Esophagus squamous epithelium (tissue), 5 donors: ENCODE results near the gene TSEN54. TPM values are rescaled to one million over a fixed set of nuclear protein-coding genes. Genes with fewer than 3 reads are reported as not detected.

ENCODE experiments used
- DNase-seq: peaks from one replicate; lab custom pipeline; 2025; lab: John Stamatoyannopoulos, UW
- H3K27ac ChIP-seq, 4 donors: fragments of 200-600 bp; sonication (generic); one replicate each; pipeline ENCODE4 v1.5.1; 2016 to 2019; ENCODE audit warnings: mild to moderate bottlenecking in 1 of 4
- H3K27me3 ChIP-seq, 4 donors: fragments of 200-600 bp; sonication (generic); 1 replicate in 3 of 4; 2 replicates in 1 of 4; pipeline versions ENCODE4 v1.5.1 to v1.6.0; 2017 to 2021; ENCODE audit warnings: antibody characterized with exemption in 1 of 4
- H3K36me3 ChIP-seq, 3 donors: fragments of 200-600 bp; sonication (generic); one replicate each; pipeline ENCODE4 v1.5.1; 2016 to 2019
- H3K4me1 ChIP-seq, 3 donors: fragments of 200-600 bp; sonication (generic); one replicate each; pipeline ENCODE4 v1.5.1; 2017 to 2019
- H3K4me3 ChIP-seq, 4 donors: fragments of 200-600 bp; sonication (generic); 1 replicate in 3 of 4; 2 replicates in 1 of 4; pipeline ENCODE4 v1.5.1; 2016 to 2019; ENCODE audit warnings: mild to moderate bottlenecking in 2 of 4, moderate library complexity in 1 of 4
- H3K9me3 ChIP-seq, 3 donors: fragments of 200-600 bp; sonication (generic); one replicate each; pipeline ENCODE4 v1.5.1; 2016 to 2019
- CTCF ChIP-seq, 6 experiments: fragments of 450-650 bp in 4 of 6; fragments of 200-600 bp in 2 of 6; sonication (generic) in 2 of 6; IDR thresholded peaks; one replicate each; pipeline ENCODE4 v1.5.1; 2016 to 2019; ENCODE audit warnings: antibody characterized with exemption in 6 of 6, mild to moderate bottlenecking in 4 of 6, moderate library complexity in 4 of 6
- POLR2A ChIP-seq, 4 donors: fragments of 450-650 bp; IDR thresholded peaks; one replicate each; pipeline ENCODE4 v1.6.1; 2017; ENCODE audit warnings: antibody characterized with exemption in 4 of 4, mild to moderate bottlenecking in 4 of 4, moderate library complexity in 3 of 4
- WGBS, 2 donors: methylation state at CpG; one replicate each; pipeline ENCODE4 v1.1.5; 2018; 5-methylcytosine and 5-hydroxymethylcytosine counted together
- intact Hi-C: fragments of 100-400 bp; cut with DNase I; formaldehyde crosslinking; loops from one replicate; pipeline ENCODE4 v1.15.0; 2022
- total RNA-seq, 4 donors: library from RNA; depleted of rRNA; stranded (reverse); fragments of >200 nt; gene quantifications; one replicate each; pipeline ENCODE4 v1.1.0, GENCODE V29; 2016
- donor health status: DM: yes; HTN: yes; CAD: no.

TSEN54 gene
- total RNA-seq, 4 donors from 2014 or later, result 18.3 to 33.2 (median 23.1) TPM

GRCh38 chr17:75568412-75569255, 52.3 kb downstream of the TSEN54 start:
- H3K4me3 ChIP-seq, result no peak overlapping the region
- H3K4me1 ChIP-seq, result peaks cover 0 to 23% (median 0%) of the 10 kb centered on the region in 3 donors
- no peaks in the 10 kb centered on the region for H3K27me3 ChIP-seq
- H3K27ac ChIP-seq, result no peak overlapping the region
- no peak for DNase-seq
- H3K36me3 ChIP-seq, result peaks cover 0 to 98% (median 9%) of the 10 kb centered on the region in 3 donors
- no peak for TF ChIP-seq POLR2A (IDR thresholded peaks at IDR 0.05)
- TF ChIP-seq CTCF (IDR thresholded peaks at IDR 0.05), result no peak
- 92 to 100% methylated on average over 2 to 7 of the region's 31 CpGs for WGBS, 2 donors
- H3K9me3 ChIP-seq, result no peaks in the 10 kb centered on the region
- intact Hi-C loops, result no loop called here

- H3K27ac ChIP-seq, result no peak overlapping the region
- no peaks in the 10 kb centered on the region for H3K27me3 ChIP-seq
- TF ChIP-seq POLR2A (IDR thresholded peaks at IDR 0.05), result no peak
- no peak for TF ChIP-seq CTCF (IDR thresholded peaks at IDR 0.05)
- H3K4me3 ChIP-seq, result no peak overlapping the region
- no peak for DNase-seq
- peaks cover 0 to 13% (median 0%) of the 10 kb centered on the region in 3 donors for H3K4me1 ChIP-seq
- intact Hi-C loops, result no loop called here
- peaks cover 0 to 97% (median 6%) of the 10 kb centered on the region in 3 donors for H3K36me3 ChIP-seq
- no peaks in the 10 kb centered on the region for H3K9me3 ChIP-seq
- WGBS, 2 donors, result 87 to 96% methylated on average over 3 to 5 of the region's 35 CpGs
Observed at GRCh38 chr17:75570034-75570676, 53.8 kb downstream of the TSEN54 start.

GRCh38 chr17:75570772-75571171, 54.4 kb downstream of the TSEN54 start:
- H3K36me3 ChIP-seq, result peaks cover 0 to 91% (median 6%) of the 10 kb centered on the region in 3 donors
- peaks cover 0 to 7% (median 0%) of the 10 kb centered on the region in 3 donors for H3K4me1 ChIP-seq
- TF ChIP-seq POLR2A (IDR thresholded peaks at IDR 0.05) (no peak), CTCF (IDR thresholded peaks at IDR 0.05) (no peak)
- WGBS, 2 donors, result no CpG with 5 or more reads among the region's 11 CpGs
- peak overlapping the region in 2 of 4 donors; percentile 60 to 83 for H3K27ac ChIP-seq
- intact Hi-C loops, result no loop called here
- no peak for DNase-seq
- no peak overlapping the region for H3K4me3 ChIP-seq
- H3K27me3 ChIP-seq, result no peaks in the 10 kb centered on the region
- H3K9me3 ChIP-seq, result no peaks in the 10 kb centered on the region

GRCh38 chr17:75571197-75571884, 55.0 kb downstream of the TSEN54 start:
- peaks cover 0 to 85% (median 6%) of the 10 kb centered on the region in 3 donors for H3K36me3 ChIP-seq
- peak; percentile 33 for DNase-seq
- H3K9me3 ChIP-seq, result no peaks in the 10 kb centered on the region
- H3K27ac ChIP-seq, result peak overlapping the region in 3 of 4 donors; percentile 25 to 83 (median 60)
- peaks cover 0 to 1% (median 0%) of the 10 kb centered on the region in 3 donors for H3K4me1 ChIP-seq
- H3K4me3 ChIP-seq, result peak overlapping the region in 1 of 4 donors; percentile 28
- TF ChIP-seq CTCF (IDR thresholded peaks at IDR 0.05), result no peak
- peak in 1 of 4 donors; percentile 30 for TF ChIP-seq POLR2A (IDR thresholded peaks at IDR 0.05)
- intact Hi-C loops, result no loop called here
- whole genome bisulfite sequencing, 2 donors, result 61 to 93% methylated on average over 3 to 4 of the region's 15 CpGs
- no peaks in the 10 kb centered on the region for H3K27me3 ChIP-seq
